GM13976 (cell line): ENCODE measurements around the gene STIM1.

Experiments used
- DNase-seq: peaks from one replicate; pipeline ENCODE4 v3.0.0; 2012; ENCODE audit warnings: low spot score
- in situ Hi-C: fragments of 300-500 bp; cut with MboI; formaldehyde crosslinking; loops from one replicate; pipeline ENCODE4 v1.12.0; 2022; ENCODE audit warnings: low sequenced_read_pairs, mixed read lengths, inconsistent platforms; ENCODE audit not compliant: unreplicated experiment
- TF ChIP-seq, protein P1 (sequence below): IDR thresholded peaks from 2 replicates; pipeline ENCODE4 v1.5.1; 2012; ENCODE audit warnings: borderline replicate concordance, mild to moderate bottlenecking; ENCODE audit not compliant: insufficient read depth; ENCODE audit errors: extremely low read depth, missing control alignments, control extremely low read depth

The STIM1 gene

DNA sequence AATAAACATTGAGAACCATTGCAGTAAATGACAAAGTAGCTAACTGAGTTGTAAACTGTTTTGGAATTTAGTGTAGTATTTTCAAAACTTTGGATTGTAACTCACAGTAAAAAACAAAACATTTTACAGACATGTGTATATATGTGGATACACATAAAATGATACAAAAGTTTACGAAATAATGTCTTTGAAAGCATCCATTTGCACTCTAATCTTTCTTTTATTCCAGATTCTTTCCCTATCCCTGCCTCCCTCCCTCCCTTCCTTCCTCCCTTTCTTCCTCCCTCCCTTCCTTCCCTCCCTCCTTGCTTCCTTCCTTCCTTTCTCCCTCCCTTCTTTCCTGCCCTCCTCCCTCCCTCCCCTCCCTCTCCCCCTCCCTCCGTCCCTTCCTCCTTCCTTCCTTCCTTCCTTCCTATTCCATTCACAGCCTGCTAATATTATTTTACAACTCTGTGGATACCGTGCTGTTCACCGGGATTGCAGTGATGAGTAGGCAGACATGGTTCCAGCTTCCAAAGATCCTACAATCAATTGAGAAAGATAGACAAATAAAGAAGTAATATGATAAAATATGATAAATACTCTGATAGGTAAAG lies 242.7 kb downstream of the STIM1 start:
- no peak for DNase-seq
- in situ Hi-C loops: no loop called here
- TF ChIP-seq, protein P1, sequence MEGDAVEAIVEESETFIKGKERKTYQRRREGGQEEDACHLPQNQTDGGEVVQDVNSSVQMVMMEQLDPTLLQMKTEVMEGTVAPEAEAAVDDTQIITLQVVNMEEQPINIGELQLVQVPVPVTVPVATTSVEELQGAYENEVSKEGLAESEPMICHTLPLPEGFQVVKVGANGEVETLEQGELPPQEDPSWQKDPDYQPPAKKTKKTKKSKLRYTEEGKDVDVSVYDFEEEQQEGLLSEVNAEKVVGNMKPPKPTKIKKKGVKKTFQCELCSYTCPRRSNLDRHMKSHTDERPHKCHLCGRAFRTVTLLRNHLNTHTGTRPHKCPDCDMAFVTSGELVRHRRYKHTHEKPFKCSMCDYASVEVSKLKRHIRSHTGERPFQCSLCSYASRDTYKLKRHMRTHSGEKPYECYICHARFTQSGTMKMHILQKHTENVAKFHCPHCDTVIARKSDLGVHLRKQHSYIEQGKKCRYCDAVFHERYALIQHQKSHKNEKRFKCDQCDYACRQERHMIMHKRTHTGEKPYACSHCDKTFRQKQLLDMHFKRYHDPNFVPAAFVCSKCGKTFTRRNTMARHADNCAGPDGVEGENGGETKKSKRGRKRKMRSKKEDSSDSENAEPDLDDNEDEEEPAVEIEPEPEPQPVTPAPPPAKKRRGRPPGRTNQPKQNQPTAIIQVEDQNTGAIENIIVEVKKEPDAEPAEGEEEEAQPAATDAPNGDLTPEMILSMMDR: no peak

DNA sequence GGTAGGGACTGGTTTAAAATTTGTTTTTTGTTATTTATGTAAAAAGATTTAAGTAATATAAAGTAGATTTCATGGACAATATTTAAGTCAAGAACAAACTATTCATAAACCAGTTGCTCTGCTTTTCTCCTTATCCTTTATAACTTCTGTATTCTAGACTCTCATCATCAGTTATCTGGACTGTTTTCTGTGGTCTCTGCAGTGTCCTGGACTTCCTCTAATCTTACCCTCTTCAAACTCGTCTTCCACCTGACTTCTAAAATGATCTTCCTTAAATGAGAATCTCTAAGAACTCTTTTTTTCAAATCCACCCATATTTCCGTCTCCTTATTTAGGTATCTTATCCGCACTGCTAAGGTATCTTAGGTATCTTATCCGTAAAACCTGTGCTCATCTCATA lies 247.2 kb downstream of the STIM1 start:
- TF ChIP-seq, protein P1: no peak
- DNase-seq: no peak
- in situ Hi-C loops: no loop called here

DNA sequence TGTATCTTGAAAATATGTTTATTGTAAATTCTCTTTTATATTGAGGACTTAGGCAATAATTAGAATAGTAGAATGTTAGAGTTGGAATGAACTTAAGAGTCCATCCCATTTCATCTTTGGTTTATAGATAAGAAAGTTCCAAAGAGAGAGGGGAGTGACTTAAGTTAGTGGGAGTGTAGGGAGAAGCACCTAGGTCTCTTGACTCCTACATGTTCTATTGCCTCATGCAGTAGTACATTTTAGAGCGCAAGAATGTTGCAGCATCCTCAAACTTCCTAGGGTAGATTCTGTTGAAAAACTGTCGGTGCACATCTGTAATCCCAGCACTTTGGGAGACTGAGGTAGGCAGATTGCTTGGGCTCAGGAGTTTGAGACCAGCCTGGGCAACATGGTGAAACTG lies 247.8 kb downstream of the STIM1 start:
- no peak for DNase-seq
- in situ Hi-C loops: no loop called here
- TF ChIP-seq, protein P1: no peak

DNA sequence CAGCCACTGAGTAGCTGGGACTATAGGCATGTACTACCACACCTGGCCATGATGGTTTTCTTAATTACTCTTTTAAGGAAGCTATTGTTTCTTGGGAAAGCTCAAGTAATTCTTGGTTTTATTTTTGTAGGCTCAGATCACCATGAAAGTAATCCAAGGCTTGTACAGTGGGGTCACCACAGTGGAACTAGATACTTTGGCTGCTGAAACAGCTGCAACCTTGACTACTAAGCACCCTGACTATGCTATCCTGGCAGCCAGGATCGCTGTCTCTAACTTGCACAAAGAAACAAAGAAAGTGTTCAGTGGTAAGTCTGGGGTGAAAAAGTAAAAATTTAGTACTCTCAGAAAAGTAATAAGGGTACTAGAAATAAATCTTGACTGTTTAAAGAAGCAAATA lies 250.5 kb downstream of the STIM1 start:
- TF ChIP-seq, protein P1: no peak
- in situ Hi-C loops: no loop called here

DNA sequence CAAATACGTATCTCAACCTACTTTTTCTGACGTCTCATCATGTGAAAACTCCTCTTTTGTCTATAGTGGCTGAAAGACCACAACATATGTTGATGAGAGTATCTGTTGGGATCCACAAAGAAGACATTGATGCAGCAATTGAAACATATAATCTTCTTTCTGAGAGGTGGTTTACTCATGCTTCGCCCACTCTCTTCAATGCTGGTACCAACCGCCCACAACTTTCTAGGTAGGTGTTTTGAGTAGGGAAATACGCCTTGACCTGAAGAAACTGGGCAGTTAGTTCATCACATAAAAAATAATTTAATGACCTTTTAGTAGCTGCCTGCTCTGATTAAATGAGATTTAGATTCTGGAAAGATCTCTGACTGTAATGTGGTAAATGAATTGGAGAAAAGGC lies 256.4 kb downstream of the STIM1 start:
- TF ChIP-seq, protein P1: no peak
- in situ Hi-C loops: no loop called here
- no peak for DNase-seq

More for the DNA sequence above, 250.5 kb downstream of the STIM1 start:
- no peak for DNase-seq

DNA sequence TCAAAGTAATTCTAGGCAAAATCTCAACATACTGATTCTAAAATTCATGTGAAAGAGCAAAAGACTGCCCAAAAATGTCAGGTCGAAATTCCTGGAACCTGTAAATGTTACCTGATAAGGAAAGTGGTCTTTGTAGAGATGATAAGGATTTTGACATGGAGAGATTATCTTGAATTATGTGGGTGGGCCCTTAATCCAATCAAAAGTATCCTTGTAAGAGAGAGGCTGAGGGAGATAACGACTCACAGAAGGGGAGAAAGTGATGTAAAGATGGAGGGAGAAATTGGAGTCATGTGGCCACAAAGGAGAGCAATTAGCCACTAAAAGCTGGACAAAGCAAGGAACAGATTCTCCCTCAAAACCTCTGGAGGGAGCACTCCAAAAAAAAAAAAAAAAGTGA lies 259.7 kb downstream of the STIM1 start:
- DNase-seq: no peak
- in situ Hi-C loops: no loop called here
- TF ChIP-seq, protein P1: no peak
